EL (cell line): Measurements from ENCODE around the gene ESR1.
"Not testable (repeated sequence)": the region's sequence is repeated elsewhere in the genome, so short reads cannot be mapped to it uniquely, and the experiment has no call there.

Source experiments
- DNase-seq: peaks from one replicate; pipeline ENCODE4 v3.0.0-alpha.2; 2016

Gene ESR1

DNA sequence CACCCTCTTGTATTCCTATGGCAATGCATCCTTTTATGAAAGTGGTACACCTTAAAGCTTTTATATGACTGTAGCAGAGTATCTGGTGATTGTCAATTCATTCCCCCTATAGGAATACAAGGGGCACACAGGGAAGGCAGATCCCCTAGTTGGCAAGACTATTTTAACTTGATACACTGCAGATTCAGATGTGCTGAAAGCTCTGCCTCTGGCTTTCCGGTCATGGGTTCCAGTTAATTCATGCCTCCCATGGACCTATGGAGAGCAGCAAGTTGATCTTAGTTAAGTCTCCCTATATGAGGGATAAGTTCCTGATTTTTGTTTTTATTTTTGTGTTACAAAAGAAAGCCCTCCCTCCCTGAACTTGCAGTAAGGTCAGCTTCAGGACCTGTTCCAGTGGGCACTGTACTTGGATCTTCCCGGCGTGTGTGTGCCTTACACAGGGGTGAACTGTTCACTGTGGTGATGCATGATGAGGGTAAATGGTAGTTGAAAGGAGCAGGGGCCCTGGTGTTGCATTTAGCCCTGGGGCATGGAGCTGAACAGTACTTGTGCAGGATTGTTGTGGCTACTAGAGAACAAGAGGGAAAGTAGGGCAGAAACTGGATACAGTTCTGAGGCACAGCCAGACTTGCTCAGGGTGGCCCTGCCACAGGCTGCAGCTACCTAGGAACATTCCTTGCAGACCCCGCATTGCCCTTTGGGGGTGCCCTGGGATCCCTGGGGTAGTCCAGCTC, 292.1 kb downstream of the ESR1 start:
- DNase-seq, result peak; percentile 51

DNA sequence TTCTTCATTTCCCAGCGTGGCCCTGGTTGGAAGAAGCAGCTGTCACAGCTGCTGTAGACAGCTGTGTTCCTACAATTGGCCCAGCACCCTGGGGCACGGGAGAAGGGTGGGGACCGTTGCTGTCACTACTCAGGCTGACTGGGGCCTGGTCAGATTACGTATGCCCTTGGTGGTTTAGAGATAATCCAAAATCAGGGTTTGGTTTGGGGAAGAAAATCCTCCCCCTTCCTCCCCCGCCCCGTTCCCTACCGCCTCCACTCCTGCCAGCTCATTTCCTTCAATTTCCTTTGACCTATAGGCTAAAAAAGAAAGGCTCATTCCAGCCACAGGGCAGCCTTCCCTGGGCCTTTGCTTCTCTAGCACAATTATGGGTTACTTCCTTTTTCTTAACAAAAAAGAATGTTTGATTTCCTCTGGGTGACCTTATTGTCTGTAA, 292.7 kb downstream of the ESR1 start:
- DNase-seq, result peak; percentile 80

DNA sequence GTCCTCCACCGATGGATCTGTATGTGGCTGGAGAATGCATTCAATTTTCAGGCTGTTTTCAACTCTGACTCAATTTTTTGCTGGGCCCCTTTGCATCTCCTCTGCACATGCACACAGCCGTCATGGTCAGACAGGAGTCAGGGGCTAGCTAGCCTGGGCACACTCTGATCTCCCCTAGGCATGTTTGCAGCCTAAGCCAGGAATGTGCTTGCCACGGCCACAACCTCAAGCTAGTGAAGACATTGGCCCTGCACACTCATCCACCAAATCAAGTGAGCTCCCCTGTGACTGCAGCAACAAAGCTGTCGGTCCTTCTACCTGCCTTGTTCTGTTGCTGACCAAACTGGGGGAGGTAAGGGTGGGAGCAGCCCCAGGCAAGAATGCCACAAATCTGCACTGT, 300.5 kb downstream of the ESR1 start:
- no peak for DNase-seq

DNA sequence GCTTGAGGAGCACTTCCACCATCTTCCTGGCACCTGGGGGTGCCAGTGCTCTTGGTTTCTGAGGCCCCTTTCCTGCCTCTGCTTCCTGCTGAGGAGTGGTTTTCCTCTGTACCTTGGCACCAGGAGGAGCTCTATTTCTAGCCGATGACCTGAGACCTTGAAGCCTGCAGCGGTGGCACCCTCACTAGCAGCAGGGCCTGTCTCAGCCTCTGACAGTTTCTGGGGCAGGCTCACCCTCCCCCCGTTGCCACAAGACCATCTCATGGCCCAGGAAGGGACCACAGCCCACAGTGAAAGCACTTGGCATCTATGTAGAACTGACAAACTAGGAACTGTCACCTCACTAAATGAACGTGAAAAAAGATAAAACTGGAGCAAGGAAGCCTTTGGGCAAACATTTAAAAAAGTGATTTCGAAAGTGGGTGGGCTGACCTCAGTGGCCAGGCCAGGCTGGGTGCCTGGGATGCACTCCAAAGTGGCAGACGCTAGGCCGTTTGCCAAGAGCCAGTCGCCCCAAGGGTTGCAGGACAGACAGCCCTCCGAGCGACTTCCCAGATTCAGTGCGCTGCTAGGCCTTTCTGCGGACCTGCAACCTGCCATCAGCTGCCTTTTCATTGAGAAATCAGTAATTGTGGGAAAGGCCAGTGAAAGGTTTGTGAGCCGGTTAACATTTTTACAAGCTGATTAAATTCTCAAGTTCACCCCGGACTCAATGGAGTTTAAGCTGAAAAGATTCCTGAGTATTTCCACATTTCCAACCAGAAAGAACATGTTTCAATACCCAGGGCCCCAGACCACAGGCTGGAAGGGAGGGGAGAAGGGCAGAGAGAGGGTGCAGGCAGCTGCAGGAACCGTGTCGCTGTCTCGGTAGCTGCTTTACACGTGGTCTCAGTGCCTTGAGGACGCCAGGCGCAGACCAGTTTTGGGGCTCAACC, 303.7 kb downstream of the ESR1 start:
- peak; percentile 67 for DNase-seq

DNA sequence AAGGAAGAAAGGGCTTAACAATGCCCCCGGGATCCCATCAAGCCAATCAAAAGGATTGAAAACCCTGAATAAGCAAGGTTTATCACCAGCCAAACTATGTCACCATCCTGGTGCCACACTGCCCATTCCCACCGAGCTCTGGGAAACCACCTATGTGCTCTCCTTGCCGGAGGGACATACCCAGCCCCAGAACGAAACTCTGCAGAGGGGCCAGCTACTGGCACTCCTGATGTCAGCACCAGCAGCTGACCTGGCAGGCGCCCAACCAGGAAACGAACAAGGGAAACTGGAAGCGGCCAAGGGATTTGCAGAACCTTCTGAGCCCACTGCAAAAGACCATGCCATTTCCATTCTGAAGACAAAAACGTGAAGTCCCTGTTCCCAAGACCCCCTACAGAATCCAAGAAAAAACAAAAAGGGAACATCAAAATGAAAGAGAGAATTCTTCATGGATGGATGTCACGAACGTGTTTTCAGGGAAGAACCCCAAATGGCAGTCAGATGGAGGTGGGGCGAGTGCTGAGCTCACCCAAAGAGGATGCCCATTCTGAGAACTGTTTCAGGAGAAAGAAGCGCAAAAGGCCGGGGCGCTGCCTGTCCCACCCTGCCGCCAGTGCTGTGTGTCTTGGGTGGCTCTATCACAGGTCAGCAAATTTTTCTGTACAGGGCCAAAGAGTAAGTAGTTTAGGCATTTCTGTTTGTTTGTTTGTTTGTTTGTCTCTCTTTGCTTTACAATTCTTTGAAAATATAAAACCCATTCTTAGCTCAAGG, 305.2 kb downstream of the ESR1 start:
- no peak for DNase-seq

DNA sequence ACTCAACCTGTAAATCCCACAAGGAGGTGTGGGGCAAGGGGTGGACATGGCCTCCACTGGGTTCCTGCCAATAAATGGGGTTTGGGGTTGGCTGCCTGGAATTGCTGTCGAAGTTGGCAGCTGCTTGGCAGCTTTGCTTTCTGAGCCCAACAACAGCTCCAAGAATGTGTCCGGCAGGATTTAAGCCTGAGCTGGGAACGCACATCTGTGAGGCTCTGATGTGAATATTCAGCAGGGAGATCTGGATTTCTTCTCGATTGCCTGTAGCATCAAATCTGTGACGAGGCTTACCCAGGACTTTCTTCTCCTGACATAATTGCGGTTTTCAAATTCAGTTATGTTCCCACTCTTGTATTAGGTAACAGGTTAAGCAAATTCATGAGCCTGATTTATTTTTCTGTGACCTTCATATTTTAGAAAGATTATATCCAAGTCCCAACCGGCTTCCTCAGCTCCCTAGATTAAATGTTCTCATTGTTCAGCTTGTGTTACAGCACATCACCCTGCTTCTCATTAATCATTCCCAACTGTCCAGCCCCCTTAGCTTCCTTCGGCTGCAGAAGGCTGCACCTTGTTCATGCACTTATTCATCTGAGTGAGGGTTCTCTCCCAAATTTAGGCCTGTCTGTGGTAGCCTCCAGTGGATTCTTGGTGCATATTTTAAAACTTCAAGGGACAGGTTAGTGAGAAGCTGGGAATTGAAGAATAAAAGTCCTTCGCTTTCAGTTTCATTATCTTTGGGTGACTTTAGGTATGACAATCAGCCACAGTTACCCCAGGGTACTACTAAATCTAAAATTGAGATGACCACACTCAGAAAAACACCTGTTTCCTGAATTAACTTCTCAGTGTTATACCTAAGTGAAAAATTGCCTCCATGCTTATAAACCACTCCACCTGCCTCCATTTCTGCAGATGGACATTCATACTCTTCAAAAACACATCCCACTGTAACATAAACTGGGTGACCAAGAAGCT, 310.0 kb downstream of the ESR1 start:
- no peak for DNase-seq

DNA sequence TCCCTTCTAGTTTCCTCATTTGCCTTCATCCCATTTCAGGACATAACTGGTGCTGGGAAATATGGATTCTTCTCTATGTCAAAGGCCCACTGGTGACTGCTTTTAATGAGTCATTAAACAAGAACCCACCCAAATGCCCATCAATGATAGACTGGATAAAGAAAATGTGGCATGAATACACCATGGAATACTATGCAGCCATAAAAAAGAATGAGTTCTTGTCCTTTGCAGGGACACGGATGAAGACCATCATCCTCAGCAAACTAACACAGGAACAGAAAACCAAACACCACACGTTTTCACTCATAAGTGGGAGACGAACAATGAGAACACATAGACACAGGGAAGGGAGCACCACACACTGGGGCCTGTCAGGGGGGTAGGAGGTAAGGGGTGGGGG, 310.7 kb downstream of the ESR1 start:
- no peak for DNase-seq

DNA sequence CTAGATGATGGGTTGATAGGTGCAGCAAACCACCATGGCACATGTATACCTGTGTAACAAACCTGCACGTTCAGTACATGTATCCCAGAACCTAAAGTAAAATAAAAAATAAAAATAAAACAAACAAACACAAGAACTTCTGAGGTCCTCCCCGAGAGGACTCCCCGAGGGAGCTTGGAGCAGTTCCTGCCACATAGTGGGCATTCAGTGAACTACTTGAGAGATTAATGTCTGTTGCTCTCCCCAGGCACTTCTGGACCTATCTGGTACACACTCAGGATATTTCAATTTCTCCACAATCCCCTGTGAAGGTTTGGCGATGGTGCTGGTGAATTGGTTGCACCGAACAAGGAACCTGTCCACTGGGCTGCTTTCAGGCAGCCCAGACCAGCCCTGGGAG, 311.2 kb downstream of the ESR1 start:
- no peak for DNase-seq

DNA sequence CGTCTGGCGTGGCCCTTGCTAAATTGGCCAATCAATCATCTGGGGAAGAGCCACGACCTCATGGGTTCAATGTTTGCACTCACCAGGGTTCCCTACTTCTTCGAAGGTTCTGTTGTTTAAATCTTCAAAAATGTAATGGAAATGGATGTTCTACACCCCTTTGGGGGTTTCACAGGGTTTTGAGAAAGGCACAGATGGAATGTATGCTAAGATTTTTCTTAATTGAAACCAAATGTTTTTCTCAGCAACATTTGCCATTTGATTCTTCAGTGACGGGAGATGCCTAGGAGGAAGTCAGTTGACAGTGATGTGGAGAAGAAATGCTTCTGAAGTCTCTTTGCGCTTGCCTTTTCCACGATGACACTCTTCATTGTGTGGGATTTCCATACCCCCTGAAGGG, 312.3 kb downstream of the ESR1 start:
- DNase-seq, result no peak

DNA sequence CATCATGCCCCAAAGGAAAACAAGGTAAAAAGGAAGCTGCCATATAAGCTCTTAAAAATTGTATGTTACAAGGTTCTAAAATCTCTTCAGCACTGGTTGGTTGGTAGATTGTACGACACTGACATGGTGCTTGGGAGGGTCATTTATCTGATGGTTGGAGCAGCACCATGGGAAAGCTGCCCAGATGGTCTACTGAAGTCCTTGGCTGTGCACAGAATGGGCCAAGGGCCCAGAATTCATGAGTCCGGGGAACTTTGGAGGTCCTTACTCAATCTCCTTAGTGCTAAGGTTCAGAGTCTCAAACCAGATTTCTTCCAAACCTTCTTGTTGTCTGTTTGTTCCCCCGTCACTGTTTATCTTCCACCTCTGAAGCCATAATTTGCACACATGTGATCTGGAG, 314.4 kb downstream of the ESR1 start:
- DNase-seq, result no peak

DNA sequence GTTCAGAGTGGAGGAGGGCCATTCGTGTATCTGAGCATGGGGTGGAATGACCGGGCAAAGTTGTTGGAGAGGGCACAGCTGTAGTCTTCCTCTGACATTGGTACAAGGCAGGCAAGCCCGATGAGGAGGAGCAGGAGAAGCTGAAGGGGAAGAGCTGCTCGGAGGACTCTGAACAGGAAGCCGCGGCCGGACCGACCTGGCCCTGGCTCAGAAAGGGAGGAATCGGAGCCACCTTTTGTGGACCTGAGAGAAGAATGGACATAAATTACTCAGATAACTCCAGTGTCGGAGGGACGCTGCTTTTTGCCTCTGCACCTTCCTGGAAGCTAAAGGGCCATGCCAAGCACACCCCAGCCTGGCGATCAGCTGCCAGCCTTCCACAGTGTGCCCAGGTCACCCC, 315.0 kb downstream of the ESR1 start:
- DNase-seq, result no peak

DNA sequence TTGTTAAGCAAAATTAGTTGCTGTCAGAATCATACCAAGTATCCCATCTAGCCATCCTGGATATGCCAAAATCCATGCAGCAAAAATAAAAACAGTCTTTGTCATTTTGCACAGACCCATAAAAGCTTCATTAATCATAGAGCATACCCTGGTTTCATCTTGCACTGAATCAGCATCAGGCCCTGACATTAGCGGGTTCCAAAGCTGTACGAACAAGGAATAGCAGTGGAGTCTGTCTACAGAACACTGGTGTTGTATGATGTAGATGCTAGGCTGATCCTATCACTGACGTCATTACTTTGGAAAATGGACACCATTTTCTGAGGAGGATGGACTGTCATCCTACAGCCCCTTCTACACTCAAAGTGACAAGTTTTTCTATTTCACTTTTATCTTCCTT, 315.6 kb downstream of the ESR1 start:
- DNase-seq, result no peak

DNA sequence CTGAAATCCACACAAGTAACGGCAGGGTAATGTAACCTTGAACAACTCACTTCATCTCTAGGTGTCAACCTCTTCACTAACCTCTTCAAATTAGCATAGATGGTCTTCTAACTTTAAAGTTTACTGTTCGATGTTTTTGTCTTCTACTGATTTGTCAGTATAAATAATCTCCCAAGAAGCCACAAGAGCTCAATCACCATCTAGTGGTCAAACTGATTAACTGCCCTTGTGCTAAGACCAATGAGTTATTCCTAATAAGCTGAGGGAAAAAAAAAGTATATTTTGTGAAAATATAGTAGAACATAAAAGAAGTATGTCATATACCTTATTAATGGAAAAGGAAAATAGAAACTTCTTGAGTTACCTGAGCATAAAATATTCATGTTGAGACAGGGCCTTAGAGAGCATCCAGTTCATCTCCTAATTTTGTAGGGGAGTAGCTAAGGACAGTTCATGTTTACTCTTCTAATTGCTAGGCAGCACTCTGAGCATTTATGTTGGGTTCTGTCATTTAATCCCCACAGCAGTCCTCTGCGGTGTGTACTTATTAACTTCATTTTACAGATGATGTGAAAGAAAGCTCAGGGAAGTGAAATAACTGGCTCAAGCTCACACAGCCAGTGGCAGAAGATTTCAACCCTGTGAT, 317.1 kb downstream of the ESR1 start:
- peak; percentile 62 for DNase-seq

DNA sequence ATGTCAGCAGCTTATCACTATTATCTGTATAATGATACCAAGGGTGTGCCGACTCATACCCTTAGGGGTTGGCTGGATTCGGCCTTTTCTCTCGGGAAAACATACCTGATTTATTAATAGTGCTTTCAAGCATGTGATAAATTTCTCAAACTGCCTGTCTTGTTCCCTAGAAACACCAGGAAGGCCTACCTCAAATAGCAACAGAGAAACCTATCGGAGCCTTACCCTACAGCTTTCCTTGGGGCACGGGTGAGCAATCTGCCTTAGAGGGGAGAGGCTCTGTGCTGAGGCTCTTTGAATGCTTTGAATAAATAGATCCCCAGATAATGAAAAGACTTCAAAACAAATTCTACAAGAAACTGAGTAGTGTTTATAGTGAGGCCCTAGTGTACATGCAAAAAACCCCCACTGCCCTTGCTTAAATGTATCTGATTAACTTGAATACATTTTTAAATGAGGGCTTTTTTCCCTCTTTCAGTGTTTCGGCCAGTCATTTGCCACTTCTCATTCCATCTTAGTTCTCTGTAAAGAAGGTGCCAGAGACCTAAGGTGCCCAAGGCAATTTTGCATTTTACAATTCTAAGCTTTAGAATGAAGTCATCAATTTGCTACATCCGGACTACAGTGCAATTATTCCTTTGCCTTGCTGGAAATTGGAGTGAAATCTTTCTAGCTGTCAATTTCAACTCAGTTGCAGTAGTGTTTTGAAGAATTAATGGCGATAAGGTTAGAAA, 320.1 kb downstream of the ESR1 start:
- DNase-seq, result no peak

DNA sequence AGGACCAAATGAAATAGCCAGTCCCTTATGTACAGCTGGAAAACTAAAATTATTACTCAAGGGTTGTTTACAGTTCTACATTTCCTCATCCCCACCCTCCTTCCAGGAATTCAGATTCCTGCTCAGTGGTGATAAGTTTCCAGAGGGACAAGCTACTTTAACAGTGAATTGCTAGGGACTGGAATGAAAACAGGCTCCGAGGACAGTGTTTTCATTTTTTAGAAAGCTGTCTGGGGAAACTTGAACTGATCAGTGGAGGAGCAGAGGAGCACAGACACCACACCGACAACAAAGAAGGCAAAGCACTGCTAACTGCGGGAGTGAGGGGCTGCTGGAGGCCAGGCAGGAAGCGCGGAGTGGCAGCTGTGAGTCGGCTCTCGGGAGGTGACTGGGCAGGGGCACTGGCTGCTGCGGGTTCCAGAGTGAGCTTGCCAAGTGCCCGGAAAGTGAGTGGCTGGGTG, 322.2 kb downstream of the ESR1 start:
- no peak for DNase-seq

DNA sequence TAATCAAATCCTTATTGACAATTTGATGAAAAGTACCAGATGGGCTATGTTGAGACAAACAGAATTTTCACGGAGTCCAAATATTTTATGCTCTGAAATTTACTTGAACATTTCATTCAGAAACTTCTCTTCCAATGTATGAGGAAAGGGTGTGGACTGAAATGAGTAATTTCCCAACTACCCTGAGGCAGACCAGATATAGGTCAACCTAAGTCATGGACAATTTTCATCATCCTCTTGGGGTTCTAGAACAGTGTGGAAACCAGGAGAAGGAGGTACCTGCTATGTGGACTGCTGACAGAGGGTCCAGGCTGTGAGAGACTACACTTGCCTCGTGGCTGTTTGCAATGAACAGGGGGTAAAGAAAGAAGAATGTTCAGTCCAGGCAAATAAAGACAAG, 323.0 kb downstream of the ESR1 start:
- DNase-seq, result no peak

DNA sequence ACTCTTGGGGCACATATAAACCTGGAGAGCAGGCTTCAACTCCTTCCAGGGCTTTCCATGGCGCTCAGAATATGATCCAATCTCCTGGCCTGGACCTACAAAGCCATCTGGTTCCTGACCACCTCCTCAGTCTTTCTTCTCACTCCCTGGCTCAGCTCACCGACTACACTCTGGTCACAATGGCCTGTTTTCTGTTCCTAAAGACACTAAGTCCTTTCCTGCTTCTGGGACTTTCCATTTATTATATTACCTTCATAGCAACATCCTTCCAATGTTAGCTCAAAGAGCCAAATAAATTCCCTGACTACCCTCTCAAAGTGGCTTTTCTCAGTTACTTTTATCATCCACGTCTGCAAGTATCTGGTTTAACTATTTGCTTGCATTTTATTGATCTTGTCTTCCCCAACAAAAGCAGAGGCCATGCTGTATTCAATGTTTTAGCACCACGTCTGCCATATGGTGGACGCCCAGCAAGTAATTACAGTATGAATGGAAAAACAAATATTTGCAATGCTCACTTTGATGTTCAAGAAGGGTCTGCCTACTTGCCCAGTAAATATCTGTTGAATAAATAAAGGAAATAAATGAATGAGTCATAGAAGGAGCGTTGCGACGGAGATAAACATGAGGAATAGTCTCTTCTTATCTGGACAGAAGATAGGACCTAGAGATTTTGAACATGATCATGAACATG, 328.4 kb downstream of the ESR1 start:
- DNase-seq, result no peak

DNA sequence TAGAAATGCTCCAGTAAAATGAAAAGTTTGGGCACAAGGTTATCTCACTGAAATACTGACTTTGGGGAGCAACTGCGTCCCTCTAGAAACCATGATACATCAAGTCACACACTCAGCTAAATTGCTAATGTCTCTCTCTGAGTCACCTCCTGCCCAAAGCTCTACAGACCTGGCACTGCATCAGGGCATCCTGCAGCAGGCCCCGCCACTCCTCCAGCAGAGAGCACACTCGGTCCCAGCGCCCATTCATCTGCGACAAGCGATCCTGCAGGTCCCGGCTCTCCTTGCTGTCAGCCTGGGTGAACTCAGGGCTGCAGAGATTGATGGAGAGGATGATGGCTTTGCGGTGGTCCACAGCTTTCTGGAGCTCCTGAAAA, 329.0 kb downstream of the ESR1 start:
- no peak for DNase-seq

DNA sequence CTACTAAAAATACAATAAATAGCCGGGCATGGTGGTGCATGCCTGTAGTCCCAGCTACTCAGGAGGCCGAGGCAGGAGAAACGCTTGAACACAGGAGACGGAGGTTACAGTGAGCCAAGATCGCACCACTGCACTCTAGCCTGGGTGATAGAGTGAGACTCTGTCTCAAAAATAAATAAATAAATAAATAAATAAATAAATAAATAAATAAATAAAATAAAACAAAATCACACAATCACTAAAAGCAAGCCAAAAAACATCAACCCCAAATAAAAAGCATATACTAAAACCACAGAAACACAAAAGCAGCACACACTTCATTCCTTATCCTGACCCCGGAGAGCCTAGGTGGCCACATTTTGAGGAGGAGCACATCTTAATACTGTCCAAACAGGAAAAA, 330.9 kb downstream of the ESR1 start:
- not testable (repeated sequence) for DNase-seq

DNA sequence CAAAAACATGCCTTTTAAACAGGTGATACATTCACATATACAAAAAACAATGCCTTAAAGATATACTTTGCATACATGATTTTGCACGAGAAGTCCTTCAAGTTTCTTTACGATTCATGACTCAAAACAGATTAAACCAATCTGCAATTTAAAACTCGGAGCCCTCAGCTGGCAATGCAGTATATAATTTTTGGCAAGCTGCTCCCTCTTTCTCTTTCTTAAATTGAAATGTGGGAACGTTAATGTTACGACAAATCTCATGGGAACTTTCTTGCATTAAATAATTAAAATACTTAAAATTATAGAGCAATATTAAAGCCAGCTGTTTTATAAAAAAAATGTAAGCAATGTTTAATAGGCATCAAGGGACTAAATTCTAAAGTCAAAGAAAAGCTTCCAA, 334.6 kb downstream of the ESR1 start:
- DNase-seq, result no peak
